ENCODE measurements around the gene PID1.

PID1 gene

GRCh38 chr2:229170916-229171315 is 100.2 kb downstream of the PID1 start:
- no peak overlapping the region for H3K4me3 ChIP-seq (ENCODE audit: low read depth, low read length)

DNA sequence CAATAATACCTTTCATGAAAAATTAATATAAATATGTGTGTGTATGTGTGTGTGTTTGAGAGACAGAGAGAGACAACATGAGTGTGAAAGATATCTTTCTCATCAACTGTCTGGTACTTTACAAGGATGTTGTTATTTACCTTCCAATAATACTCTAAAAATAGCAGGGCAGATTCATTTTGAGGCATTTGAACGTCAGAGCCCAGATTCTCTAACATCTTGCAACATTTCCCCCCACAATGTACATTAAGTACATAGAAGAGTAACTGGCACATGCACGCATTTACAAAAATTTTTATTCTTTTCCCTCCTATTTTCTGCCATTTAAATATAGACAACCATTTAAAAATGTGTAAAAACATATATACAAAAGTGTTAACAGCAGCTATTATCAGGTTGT is 100.9 kb downstream of the PID1 start:
- H3K4me3 ChIP-seq (ENCODE audit: low read depth, low read length) = no peak overlapping the region

DNA sequence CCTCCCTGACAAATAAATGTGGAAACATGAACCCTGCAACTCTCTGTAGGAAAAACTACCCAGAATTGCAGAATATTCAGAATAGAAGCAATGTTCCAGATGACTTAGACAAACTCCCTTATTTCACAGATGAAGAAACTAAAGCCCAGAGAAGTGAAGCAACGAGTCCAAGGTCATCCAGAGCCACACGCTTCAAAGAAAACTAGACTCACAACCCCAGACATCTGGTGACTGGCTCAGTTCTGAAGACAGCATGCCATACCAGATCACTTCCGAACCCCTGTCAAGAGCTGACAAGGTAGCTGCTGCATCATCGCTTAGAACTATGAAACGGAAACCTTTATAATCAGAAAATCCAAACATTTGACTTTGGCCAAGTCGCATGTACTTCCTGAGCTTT is 101.3 kb downstream of the PID1 start:
- no peak overlapping the region for H3K4me3 ChIP-seq (ENCODE audit: low read depth, low read length)

- H3K4me3 ChIP-seq (ENCODE audit: low read depth, low read length) = no peak overlapping the region
Measured at GRCh38 chr2:229164545-229165249, 106.4 kb downstream of the PID1 start.

- no peak overlapping the region for H3K4me3 ChIP-seq (ENCODE audit: low read depth, low read length)
Measured at GRCh38 chr2:229163893-229164292, 107.2 kb downstream of the PID1 start.

GRCh38 chr2:229162015-229162414 is 109.1 kb downstream of the PID1 start:
- H3K4me3 ChIP-seq (ENCODE audit: low read depth, low read length) = no peak overlapping the region

GRCh38 chr2:229160984-229161383 is 110.1 kb downstream of the PID1 start:
- H3K4me3 ChIP-seq (ENCODE audit: low read depth, low read length) = no peak overlapping the region

- no peak overlapping the region for H3K4me3 ChIP-seq (ENCODE audit: low read depth, low read length)
Measured at GRCh38 chr2:229160180-229160579, 110.9 kb downstream of the PID1 start.

DNA sequence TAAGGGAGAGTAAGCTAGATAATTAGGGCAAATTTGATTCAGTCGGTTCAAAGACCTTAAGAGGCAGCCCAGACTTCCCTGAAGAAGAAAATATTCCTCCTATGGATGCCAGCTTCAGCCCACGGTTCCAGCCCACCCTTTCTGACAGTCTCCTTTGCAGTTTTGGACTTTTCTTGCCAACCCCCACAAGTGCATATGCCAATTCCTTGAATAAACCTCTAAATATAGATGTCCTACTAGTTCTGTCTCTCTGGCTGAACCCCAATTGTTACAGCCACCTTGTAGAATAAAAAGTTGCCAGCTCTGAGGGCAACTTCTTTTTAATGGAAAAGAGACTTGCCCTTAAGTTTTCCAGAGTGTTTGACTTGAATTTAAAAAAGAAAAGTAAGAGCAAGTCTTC is 111.7 kb downstream of the PID1 start:
- H3K4me3 ChIP-seq (ENCODE audit: low read depth, low read length) = no peak overlapping the region

DNA sequence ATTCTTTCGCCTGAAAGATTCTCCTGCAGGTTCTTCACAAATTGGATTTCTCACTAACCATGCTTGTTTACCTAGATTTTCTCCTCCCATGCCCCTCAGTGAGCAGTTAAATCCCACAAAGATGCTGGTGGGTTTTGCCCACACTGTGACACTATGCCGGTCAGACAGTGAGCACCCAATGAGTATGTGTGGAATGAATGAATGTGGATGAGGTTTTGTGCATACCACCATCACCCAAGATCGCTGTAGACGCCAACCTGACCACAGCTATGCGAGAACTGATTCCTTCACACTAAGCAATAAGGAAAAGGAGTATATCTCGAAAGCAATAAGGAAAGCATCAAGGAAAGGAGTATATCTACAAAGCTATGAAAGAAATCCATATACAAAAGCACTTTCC is 116.7 kb downstream of the PID1 start:
- no peak overlapping the region for H3K4me3 ChIP-seq (ENCODE audit: low read depth, low read length)

DNA sequence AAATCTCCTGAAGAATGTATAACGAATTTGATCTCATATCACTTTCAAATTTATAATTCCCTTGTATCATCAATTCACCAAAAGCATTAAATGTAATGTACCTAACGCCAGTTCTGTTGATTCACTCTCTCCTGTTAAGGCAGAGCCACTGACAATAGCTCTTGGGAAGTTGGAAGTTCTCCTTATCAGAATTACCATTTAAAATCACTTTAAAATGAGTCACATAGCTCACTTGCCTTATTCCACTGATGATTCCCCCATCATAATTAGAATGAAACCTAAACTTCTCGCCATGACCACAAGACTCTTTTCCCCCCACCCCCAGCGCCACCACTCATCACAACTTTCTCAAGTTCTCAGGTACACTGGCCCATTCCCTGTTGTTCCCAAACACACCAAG is 117.1 kb downstream of the PID1 start:
- no peak overlapping the region for H3K4me3 ChIP-seq (ENCODE audit: low read depth, low read length)

DNA sequence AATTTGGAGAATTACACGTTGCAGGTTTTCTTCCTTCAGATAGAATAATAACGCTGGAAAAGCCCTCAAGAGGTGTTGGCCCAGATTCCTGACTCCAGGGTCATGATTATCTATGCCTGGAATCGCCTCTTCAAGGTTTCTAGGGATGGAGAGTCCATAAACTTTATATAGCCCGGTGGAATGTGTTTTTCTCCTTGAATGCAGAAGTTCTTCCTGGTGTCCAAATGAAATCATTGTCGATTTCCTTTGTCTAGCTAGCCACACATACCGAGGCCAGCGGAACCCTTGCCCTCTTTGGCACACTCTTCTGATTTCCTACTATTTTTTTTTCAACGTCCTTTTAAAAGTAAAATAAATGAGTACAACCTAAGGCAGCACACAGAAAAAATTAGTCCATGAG is 117.8 kb downstream of the PID1 start:
- H3K4me3 ChIP-seq (ENCODE audit: low read depth, low read length) = no peak overlapping the region

DNA sequence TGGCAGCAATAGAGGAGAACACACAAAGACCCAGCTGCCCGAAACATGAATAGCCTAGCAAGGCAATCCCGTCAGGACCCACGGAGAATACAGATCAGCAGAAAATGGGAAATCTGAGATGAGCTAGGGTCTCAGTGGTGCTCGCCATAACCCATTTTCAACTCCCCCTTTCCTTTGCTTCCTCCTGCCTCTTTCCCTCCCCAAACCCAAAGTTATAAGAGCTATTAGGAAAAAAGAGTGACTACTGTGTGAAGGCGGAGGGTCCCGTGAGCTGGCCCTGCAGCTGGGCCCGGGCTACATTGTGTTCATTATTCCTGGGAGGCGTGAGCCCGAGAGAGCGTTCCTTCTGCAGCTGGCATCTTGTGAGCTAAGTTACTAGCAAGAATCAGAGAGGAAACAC is 118.4 kb downstream of the PID1 start:
- H3K4me3 ChIP-seq (ENCODE audit: low read depth, low read length) = no peak overlapping the region

DNA sequence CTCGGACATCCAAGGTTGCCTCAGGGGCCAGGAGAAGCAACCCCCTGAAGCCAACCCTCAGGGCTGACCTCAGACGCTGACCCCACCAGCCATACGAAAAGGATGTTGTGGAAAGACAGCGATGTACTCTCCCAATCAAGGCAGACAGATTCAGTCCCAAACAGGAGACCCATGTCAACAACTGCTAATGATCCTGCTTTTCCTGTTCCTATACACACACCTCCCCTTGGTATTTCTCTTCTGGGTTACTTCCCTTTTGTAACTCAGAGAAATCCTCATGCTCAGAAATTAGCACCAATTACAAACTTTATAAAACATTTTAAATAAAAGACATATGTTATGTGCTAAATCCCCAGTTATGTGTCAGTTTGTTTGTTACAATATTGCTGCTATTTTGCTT is 120.8 kb downstream of the PID1 start:
- no peak overlapping the region for H3K4me3 ChIP-seq (ENCODE audit: low read depth, low read length)

DNA sequence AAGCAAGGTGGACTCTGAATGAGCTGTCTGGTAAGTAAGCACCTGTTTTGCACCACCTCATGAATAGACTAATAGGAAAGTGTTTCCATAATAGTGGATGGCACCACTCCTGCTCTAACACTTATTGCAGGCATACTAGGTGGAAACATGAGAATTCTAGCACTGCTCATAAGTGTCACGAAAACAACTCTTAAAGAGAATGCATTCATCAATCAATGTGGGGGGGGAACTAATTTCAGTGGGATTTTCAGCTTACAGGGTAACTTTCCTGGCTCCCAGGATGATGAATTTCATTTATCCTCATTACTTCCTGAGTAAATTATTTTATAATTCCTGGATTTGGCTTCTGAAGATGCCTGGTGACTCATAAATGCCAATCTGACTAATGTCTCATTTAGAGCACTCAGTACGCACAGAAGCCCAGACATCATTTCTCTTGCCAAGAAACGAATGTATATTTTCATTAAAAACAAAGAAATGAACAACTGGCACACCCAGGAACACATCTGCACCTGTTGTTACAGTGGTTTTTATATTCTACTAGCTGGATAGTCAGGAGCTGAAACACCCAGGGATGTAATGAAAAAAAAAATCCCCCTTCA is 129.6 kb downstream of the PID1 start:
- H3K4me3 ChIP-seq (ENCODE audit: low read depth, low read length) = no peak overlapping the region

- H3K4me3 ChIP-seq (ENCODE audit: low read depth, low read length) = no peak overlapping the region
Measured at GRCh38 chr2:229137639-229138038, 133.4 kb downstream of the PID1 start.

DNA sequence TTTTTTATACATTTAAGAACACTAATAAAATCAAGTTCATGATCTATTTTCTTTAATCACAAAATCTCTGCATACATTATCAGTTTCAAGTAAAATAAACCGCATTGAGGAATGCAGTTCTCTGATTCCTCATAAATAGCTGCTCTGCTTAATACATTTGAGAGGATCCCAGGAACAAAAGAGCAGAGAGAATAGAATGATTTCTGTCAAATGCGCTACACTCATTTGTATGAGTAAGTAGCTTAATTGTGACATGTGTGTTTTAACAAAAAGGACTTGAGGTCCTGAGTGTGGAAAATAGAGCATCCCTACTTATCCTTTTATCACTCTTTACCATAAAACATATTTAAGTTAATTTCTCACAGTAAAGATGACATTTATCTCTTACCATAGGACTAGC is 134.0 kb downstream of the PID1 start:
- no peak overlapping the region for H3K4me3 ChIP-seq (ENCODE audit: low read depth, low read length)

- H3K4me3 ChIP-seq (ENCODE audit: low read depth, low read length) = no peak overlapping the region
Measured at GRCh38 chr2:229133155-229133772, 137.8 kb downstream of the PID1 start.

GRCh38 chr2:229132236-229132635 is 138.9 kb downstream of the PID1 start:
- H3K4me3 ChIP-seq (ENCODE audit: low read depth, low read length) = no peak overlapping the region

GRCh38 chr2:229130522-229130921 is 140.6 kb downstream of the PID1 start:
- no peak overlapping the region for H3K4me3 ChIP-seq (ENCODE audit: low read depth, low read length)

GRCh38 chr2:229129738-229130371 is 141.2 kb downstream of the PID1 start:
- no peak overlapping the region for H3K4me3 ChIP-seq (ENCODE audit: low read depth, low read length)

DNA sequence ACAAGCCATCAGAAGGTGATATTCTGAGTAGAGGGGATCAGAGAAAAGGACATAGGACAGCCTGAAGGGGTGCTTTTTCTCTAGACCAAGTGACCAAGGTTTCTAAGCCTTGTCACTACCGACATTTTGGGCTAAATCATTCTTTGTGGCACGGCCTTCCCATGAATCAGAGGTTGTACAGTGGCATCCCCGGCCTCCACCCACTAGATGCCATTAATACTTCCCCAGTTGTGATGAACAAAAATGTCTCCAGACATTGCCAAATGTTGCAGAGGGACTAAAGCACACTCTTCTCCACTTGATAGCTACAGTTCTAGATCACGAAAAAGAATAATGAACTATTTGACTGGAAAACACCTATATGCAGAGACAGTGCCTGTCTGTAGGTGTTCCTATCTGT is 143.6 kb downstream of the PID1 start:
- H3K4me3 ChIP-seq (ENCODE audit: low read depth, low read length) = no peak overlapping the region

Data from iPS-11a (cell line).